Neural progenitor cell (in vitro differentiated cells): Measurements from ENCODE around the gene BATF. TPM values are rescaled to one million over a fixed set of nuclear protein-coding genes. Genes with fewer than 3 reads are reported as not detected.

Experiments
- DNase-seq: peaks from one replicate; pipeline ENCODE4 v3.0.0-alpha.2; 2016; ENCODE audit warnings: low spot score
- H2AFZ ChIP-seq: fragments of 200-600 bp; sonication (generic); replicated peaks from 2 replicates; pipeline ENCODE4 v1.6.1; 2016; ENCODE audit warnings: antibody characterized with exemption
- H3F3A ChIP-seq: fragments of 200-600 bp; sonication (generic); 2 replicates; pipeline ENCODE4 v1.6.1; 2016; ENCODE audit warnings: antibody characterized with exemption, low read depth
- H3K27ac ChIP-seq: fragments of 200-600 bp; sonication (generic); 2 replicates; pipeline ENCODE4 v1.5.1; 2016; ENCODE audit warnings: mild to moderate bottlenecking
- H3K27me3 ChIP-seq: fragments of 200-600 bp; sonication (generic); 2 replicates; pipeline ENCODE4 v1.6.1; 2016; ENCODE audit warnings: mild to moderate bottlenecking, moderate library complexity
- H3K36me3 ChIP-seq: fragments of 200-600 bp; sonication (generic); 2 replicates; pipeline ENCODE4 v1.5.1; 2016
- H3K4me1 ChIP-seq: fragments of 200-600 bp; sonication (generic); 2 replicates; pipeline ENCODE4 v1.6.1; 2016; ENCODE audit warnings: mixed run types
- H3K4me2 ChIP-seq: fragments of 200-600 bp; sonication (generic); 2 replicates; pipeline ENCODE4 v1.6.1; 2016
- H3K4me3 ChIP-seq: fragments of 200-600 bp; sonication (generic); 2 replicates; pipeline ENCODE4 v1.5.1; 2016
- H3K79me2 ChIP-seq: fragments of 200-600 bp; sonication (generic); 2 replicates; pipeline ENCODE4 v1.6.1; 2016; ENCODE audit warnings: low read depth
- H3K9ac ChIP-seq: fragments of 200-600 bp; sonication (generic); 2 replicates; pipeline ENCODE4 v1.6.1; 2016
- H3K9me3 ChIP-seq: fragments of 200-600 bp; sonication (generic); 2 replicates; pipeline ENCODE4 v1.5.1; 2016; ENCODE audit warnings: low read depth
- H4K20me1 ChIP-seq: fragments of 200-600 bp; sonication (generic); 2 replicates; pipeline ENCODE4 v1.6.1; 2016; ENCODE audit warnings: low read depth
- H3K27ac Mint-ChIP-seq: 3 replicates; pipeline ENCODE4 v1.8.0; 2021; ENCODE audit warnings: mixed read lengths
- H3K27me3 Mint-ChIP-seq: 2 replicates; pipeline ENCODE4 v1.8.0; 2022; ENCODE audit warnings: low read depth, mild to moderate bottlenecking, inconsistent platforms, moderate library complexity, mixed read lengths; ENCODE audit not compliant: insufficient read depth
- H3K36me3 Mint-ChIP-seq: 3 replicates; pipeline ENCODE4 v1.8.0; 2021; ENCODE audit warnings: mixed read lengths
- H3K4me1 Mint-ChIP-seq: 3 replicates; pipeline ENCODE4 v1.8.0; 2021; ENCODE audit warnings: mixed read lengths
- H3K4me3 Mint-ChIP-seq: 3 replicates; pipeline ENCODE4 v1.8.0; 2021; ENCODE audit warnings: mild to moderate bottlenecking, moderate library complexity, mixed read lengths
- H3K9me3 Mint-ChIP-seq: 3 replicates; pipeline ENCODE4 v1.8.0; 2020; ENCODE audit warnings: mixed read lengths
- CTCF ChIP-seq: fragments of 200-600 bp; sonication (generic); IDR thresholded peaks from 2 replicates; pipeline ENCODE4 v1.5.1; 2017; ENCODE audit warnings: antibody characterized with exemption, mild to moderate bottlenecking
- EZH2 ChIP-seq: fragments of 200-600 bp; sonication (generic); IDR thresholded peaks from 2 replicates; pipeline ENCODE4 v1.6.1; 2017; ENCODE audit warnings: antibody characterized with exemption, mild to moderate bottlenecking, moderate library complexity
- EZH2phosphoT487 ChIP-seq: fragments of 200-600 bp; sonication (generic); IDR thresholded peaks from 2 replicates; pipeline ENCODE4 v1.6.1; 2017; ENCODE audit warnings: antibody characterized with exemption
- total RNA-seq: library from RNA; depleted of rRNA; stranded (reverse); fragments of >200 nt; gene quantifications from 2 replicates; pipeline ENCODE4 v1.2.3, GENCODE V29; 2015; ENCODE audit warnings: low replicate concordance

Gene BATF
- total RNA-seq, 1 donor from 2014 or later = not detected

- TF ChIP-seq CTCF (no peak), EZH2phosphoT487 (no peak), EZH2 (no peak)
- no peaks in the 10 kb centered on the region for H3F3A ChIP-seq
- H3K27me3 ChIP-seq = no peaks in the 10 kb centered on the region
- Mint-ChIP-seq H3K27ac (no peak overlapping the region), H3K4me3 (no peak overlapping the region), H3K27me3 (peaks cover 1% of the 10 kb centered on the region), H3K36me3 (no peaks in the 10 kb centered on the region), H3K4me1 (no peaks in the 10 kb centered on the region), H3K9me3 (no peaks in the 10 kb centered on the region)
- DNase-seq = no peak
- H3K4me3 ChIP-seq = no peak overlapping the region
- H3K36me3 ChIP-seq = no peaks in the 10 kb centered on the region
- H3K27ac ChIP-seq = no peak overlapping the region
- no peaks in the 10 kb centered on the region for H3K4me1 ChIP-seq
- peak overlapping the region; percentile 58 for H2AFZ ChIP-seq
- H3K4me2 ChIP-seq = no peak overlapping the region
- no peaks in the 10 kb centered on the region for H3K79me2 ChIP-seq
- H4K20me1 ChIP-seq = no peaks in the 10 kb centered on the region
- H3K9ac ChIP-seq = no peak overlapping the region
- H3K9me3 ChIP-seq = no peaks in the 10 kb centered on the region
Measured at GRCh38 chr14:75543253-75543652, 21.0 kb downstream of the BATF start.

- no peaks in the 10 kb centered on the region for H3K9me3 Mint-ChIP-seq
- TF ChIP-seq EZH2 (no peak), EZH2phosphoT487 (no peak), CTCF (no peak)
- Histone ChIP-seq H3K4me2 (no peak overlapping the region), H3K27me3 (no peaks in the 10 kb centered on the region), H2AFZ (no peak overlapping the region), H4K20me1 (no peaks in the 10 kb centered on the region), H3F3A (no peaks in the 10 kb centered on the region), H3K36me3 (no peaks in the 10 kb centered on the region), H3K27ac (no peak overlapping the region), H3K4me1 (no peaks in the 10 kb centered on the region), H3K4me3 (no peak overlapping the region), H3K9ac (no peak overlapping the region), H3K9me3 (no peaks in the 10 kb centered on the region), H3K79me2 (no peaks in the 10 kb centered on the region)
- H3K27me3 Mint-ChIP-seq = peaks cover 2% of the 10 kb centered on the region
- no peaks in the 10 kb centered on the region for H3K4me1 Mint-ChIP-seq
- no peak overlapping the region for H3K27ac Mint-ChIP-seq
- H3K36me3 Mint-ChIP-seq = no peaks in the 10 kb centered on the region
- H3K4me3 Mint-ChIP-seq = no peak overlapping the region
- no peak for DNase-seq
Measured at GRCh38 chr14:75543786-75544185, 21.5 kb downstream of the BATF start.

- Mint-ChIP-seq H3K9me3 (no peaks in the 10 kb centered on the region), H3K27ac (no peak overlapping the region), H3K36me3 (no peaks in the 10 kb centered on the region), H3K4me1 (no peaks in the 10 kb centered on the region), H3K4me3 (no peak overlapping the region), H3K27me3 (peaks cover 2% of the 10 kb centered on the region)
- Histone ChIP-seq H3K79me2 (no peaks in the 10 kb centered on the region), H3F3A (no peaks in the 10 kb centered on the region), H3K4me3 (no peak overlapping the region), H4K20me1 (no peaks in the 10 kb centered on the region), H3K4me1 (no peaks in the 10 kb centered on the region), H3K27me3 (no peaks in the 10 kb centered on the region), H3K27ac (no peak overlapping the region), H3K9me3 (no peaks in the 10 kb centered on the region), H3K9ac (no peak overlapping the region), H3K4me2 (no peak overlapping the region), H3K36me3 (no peaks in the 10 kb centered on the region), H2AFZ (no peak overlapping the region)
- no peak for DNase-seq
- TF ChIP-seq CTCF (no peak), EZH2 (no peak), EZH2phosphoT487 (no peak)
Measured at GRCh38 chr14:75545907-75546306, 23.6 kb downstream of the BATF start.
